Measurements from ENCODE around the gene TMEM164. TPM values are rescaled to one million over a fixed set of nuclear protein-coding genes. Genes with fewer than 3 reads are reported as not detected.

TMEM164 gene
- polyA plus RNA-seq, 1 experiment, result 12.9 TPM

DNA sequence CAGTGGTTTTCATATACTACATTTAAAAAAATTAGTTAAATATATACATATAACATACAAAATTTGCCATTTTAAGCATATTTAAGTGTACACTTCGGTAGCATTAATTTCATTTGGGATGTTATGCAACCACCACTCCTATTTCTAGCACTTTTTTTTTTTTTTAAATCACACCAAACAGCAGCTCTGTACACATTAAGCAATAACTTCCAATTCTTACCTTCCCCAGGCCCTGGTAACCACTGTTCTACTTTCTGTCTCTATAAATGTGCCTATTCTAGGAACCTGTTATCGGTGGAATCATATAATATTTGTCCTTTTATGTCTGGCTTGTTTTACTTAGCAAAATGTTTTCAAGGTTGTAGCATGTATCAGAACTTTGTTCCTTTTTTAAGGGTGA lies 39.1 kb downstream of the TMEM164 start:
- H3K9me3 ChIP-seq (ENCODE audit: control insufficient read depth, insufficient read depth, low read length), result no peaks in the 10 kb centered on the region
- H3K27ac ChIP-seq (ENCODE audit: low read depth, low read length), result no peak overlapping the region
- no peak for DNase-seq (ENCODE audit: low read depth, low spot score)
- no peaks in the 10 kb centered on the region for H3K27me3 ChIP-seq (ENCODE audit: control insufficient read depth, insufficient read depth, low read length)
- no peak for TF ChIP-seq CTCF (IDR thresholded peaks at IDR 0.05; ENCODE audit: low read depth, low read length)
- no peak overlapping the region for H3K4me3 ChIP-seq (ENCODE audit: low read depth, low read length)
- ChIA-PET CTCF (no interaction called here), POLR2A (no interaction called here)

GRCh38 chrX:110042496-110042895 lies 39.6 kb downstream of the TMEM164 start:
- TF ChIP-seq CTCF (IDR thresholded peaks at IDR 0.05; ENCODE audit: low read depth, low read length), result no peak
- no peaks in the 10 kb centered on the region for H3K27me3 ChIP-seq (ENCODE audit: control insufficient read depth, insufficient read depth, low read length)
- H3K4me3 ChIP-seq (ENCODE audit: low read depth, low read length), result no peak overlapping the region
- POLR2A ChIA-PET, result no interaction called here
- no peak overlapping the region for H3K27ac ChIP-seq (ENCODE audit: low read depth, low read length)
- H3K9me3 ChIP-seq (ENCODE audit: control insufficient read depth, insufficient read depth, low read length), result no peaks in the 10 kb centered on the region
- DNase-seq (ENCODE audit: low read depth, low spot score), result no peak
- CTCF ChIA-PET, result interaction anchor here (1.0 to 1.3 kb wide), 2 partner anchors 83 to 104 kb away, joined by 3 read pairs; no protein-coding TSS in a partner anchor

DNA sequence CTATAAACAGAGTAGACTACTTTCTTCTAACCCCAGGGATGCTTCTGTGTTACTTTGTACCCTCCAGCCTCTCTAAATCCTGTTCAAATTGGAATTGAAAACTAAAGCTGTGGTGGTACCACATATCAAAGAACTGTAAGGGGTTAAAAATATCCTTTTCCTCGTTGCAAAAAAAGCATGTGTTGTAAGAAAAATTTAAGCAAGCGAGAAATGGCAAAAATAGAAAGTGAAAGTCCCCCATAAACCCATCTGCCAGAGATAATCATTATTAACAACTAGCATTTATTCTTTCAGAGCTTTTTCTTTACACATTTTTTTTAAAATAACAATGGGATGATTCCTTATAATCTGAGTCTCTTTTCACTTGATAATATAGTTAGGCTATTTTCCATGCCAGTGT lies 40.6 kb downstream of the TMEM164 start:
- ChIA-PET POLR2A (no interaction called here), CTCF (interaction anchor here (1.0 to 1.3 kb wide), 2 partner anchors 82 to 103 kb away, joined by 3 read pairs; no protein-coding TSS in a partner anchor)
- H3K4me3 ChIP-seq (ENCODE audit: low read depth, low read length), result no peak overlapping the region
- no peaks in the 10 kb centered on the region for H3K27me3 ChIP-seq (ENCODE audit: control insufficient read depth, insufficient read depth, low read length)
- no peak for TF ChIP-seq CTCF (IDR thresholded peaks at IDR 0.05; ENCODE audit: low read depth, low read length)
- H3K9me3 ChIP-seq (ENCODE audit: control insufficient read depth, insufficient read depth, low read length), result no peaks in the 10 kb centered on the region
- DNase-seq (ENCODE audit: low read depth, low spot score), result no peak
- H3K27ac ChIP-seq (ENCODE audit: low read depth, low read length), result no peak overlapping the region

GRCh38 chrX:110044346-110045249 lies 41.7 kb downstream of the TMEM164 start:
- Histone ChIP-seq H3K27me3 (ENCODE audit: control insufficient read depth, insufficient read depth, low read length) (no peaks in the 10 kb centered on the region), H3K9me3 (ENCODE audit: control insufficient read depth, insufficient read depth, low read length) (no peaks in the 10 kb centered on the region), H3K4me3 (ENCODE audit: low read depth, low read length) (no peak overlapping the region), H3K27ac (ENCODE audit: low read depth, low read length) (no peak overlapping the region)
- CTCF ChIA-PET, result interaction anchor here (0.7 to 1.6 kb wide), 2 partner anchors 81 to 111 kb away, joined by 3 to 4 read pairs; no protein-coding TSS in a partner anchor
- POLR2A ChIA-PET, result interaction anchor here (0.6 kb wide), 1 partner anchor 72 kb away, joined by 4 read pairs; no protein-coding TSS in a partner anchor
- no peak for TF ChIP-seq CTCF (IDR thresholded peaks at IDR 0.05; ENCODE audit: low read depth, low read length)
- no peak for DNase-seq (ENCODE audit: low read depth, low spot score)

- Histone ChIP-seq H3K27me3 (ENCODE audit: control insufficient read depth, insufficient read depth, low read length) (no peaks in the 10 kb centered on the region), H3K27ac (ENCODE audit: low read depth, low read length) (no peak overlapping the region), H3K9me3 (ENCODE audit: control insufficient read depth, insufficient read depth, low read length) (no peaks in the 10 kb centered on the region), H3K4me3 (ENCODE audit: low read depth, low read length) (no peak overlapping the region)
- CTCF ChIA-PET, result interaction anchor here (0.6 to 1.6 kb wide), 3 partner anchors 25 to 80 kb away, joined by 3 to 4 read pairs (median 3); partner anchors contain the start of gene TMEM164
- DNase-seq (ENCODE audit: low read depth, low spot score), result no peak
- TF ChIP-seq CTCF (IDR thresholded peaks at IDR 0.05; ENCODE audit: low read depth, low read length), result no peak
- POLR2A ChIA-PET, result interaction anchor here (0.6 kb wide), 1 partner anchor 72 kb away, joined by 4 read pairs; no protein-coding TSS in a partner anchor
Measured at GRCh38 chrX:110045421-110045820, 42.5 kb downstream of the TMEM164 start.
